VCaP (cell line): ENCODE measurements around the gene SLC11A2.

Experiments used
- H3K27ac ChIP-seq: fragments of 450-650 bp; 2 replicates; pipeline ENCODE4 v1.5.1; 2017
- TF ChIP-seq, protein P1 (sequence below): fragments of 450-650 bp; conservative IDR thresholded peaks from 2 replicates; pipeline ENCODE4 v1.5.1; 2017; ENCODE audit warnings: mild to moderate bottlenecking, moderate library complexity

SLC11A2 gene

DNA sequence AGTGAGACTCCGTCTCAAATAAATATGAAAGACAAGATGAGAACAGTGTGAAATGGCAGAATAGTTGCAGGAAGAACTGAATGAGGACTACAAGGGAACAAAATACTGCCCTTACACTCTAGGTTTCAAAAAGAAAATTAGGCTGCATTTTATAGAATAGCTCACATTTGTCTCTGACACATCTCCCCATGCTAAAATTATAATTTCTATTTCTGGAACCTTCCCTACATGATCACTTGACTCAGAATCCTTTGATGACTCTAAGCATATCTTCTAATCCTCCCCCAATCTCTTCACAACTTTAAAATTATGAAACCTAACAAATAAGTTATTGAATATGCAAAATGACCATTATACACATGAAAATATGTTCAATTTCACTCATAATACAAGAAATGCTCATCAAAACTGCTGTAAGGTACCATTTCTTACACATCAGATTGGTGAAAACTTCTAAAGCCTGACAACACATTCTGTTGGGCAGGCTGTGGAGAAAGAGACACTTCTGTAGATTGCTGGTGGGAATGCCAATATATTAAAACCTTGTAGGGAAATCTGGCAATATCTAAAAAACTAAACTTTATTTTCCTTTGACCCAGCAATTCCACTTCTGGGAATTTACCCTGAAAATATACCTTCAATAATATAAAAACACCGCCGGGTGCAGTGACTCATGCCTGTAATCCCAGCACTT, 78.1 kb downstream of the SLC11A2 start:
- H3K27ac ChIP-seq = no peak overlapping the region
- TF ChIP-seq, protein P1, sequence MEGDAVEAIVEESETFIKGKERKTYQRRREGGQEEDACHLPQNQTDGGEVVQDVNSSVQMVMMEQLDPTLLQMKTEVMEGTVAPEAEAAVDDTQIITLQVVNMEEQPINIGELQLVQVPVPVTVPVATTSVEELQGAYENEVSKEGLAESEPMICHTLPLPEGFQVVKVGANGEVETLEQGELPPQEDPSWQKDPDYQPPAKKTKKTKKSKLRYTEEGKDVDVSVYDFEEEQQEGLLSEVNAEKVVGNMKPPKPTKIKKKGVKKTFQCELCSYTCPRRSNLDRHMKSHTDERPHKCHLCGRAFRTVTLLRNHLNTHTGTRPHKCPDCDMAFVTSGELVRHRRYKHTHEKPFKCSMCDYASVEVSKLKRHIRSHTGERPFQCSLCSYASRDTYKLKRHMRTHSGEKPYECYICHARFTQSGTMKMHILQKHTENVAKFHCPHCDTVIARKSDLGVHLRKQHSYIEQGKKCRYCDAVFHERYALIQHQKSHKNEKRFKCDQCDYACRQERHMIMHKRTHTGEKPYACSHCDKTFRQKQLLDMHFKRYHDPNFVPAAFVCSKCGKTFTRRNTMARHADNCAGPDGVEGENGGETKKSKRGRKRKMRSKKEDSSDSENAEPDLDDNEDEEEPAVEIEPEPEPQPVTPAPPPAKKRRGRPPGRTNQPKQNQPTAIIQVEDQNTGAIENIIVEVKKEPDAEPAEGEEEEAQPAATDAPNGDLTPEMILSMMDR = no peak

DNA sequence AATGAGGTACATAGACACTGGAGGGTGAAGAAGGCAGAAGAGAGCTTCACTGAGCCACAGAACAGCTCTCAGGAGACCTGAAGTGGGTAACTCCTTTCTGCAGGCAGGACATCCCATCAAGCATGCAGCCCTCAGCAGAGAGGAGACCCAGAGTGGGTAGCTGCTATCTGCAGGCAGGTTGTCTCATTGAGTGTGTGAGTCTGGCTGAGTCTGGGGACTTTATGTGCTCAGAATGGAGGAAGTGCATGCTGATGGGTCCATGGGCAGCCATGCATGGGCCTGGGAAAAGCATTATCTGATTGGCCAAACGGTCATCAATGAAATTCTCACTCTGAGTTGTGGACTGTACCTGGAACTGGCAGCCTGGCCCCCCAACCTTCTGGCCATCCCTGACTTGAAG, 88.5 kb downstream of the SLC11A2 start:
- no peak overlapping the region for H3K27ac ChIP-seq
- TF ChIP-seq, protein P1 = no peak

DNA sequence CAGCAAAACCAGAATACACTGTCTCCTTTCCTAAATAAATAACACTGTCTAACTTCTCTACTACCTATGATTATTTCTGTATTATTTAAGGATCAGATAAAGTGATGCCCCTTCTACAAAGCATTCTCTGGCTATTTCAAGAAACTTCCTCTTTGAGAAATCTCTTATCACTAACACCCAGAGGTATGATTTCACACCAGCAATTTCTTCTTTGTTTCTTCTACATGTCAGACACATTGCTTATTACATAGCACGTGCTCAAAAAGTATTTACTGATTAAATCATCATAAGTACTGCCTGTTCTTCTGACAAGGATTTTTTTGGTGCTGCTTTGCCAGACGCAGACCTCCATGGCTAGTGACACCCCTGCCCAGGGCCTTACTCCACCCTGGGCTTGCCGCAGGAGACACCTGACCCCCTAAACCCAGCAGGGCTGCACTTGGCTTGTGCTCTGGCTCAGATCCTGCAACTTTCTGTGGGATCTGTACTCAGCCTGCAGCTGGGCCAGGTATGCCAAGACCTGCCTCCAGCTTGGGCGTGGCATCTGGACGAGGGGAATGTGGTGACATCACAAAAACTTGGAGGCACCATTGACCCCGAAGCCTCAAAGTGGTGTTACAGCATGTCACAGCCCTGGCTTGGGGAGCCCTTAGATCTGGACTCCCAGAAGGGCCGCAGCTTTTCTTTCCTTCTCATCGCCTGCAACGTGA, 89.2 kb downstream of the SLC11A2 start:
- H3K27ac ChIP-seq = no peak overlapping the region
- TF ChIP-seq, protein P1 = no peak

DNA sequence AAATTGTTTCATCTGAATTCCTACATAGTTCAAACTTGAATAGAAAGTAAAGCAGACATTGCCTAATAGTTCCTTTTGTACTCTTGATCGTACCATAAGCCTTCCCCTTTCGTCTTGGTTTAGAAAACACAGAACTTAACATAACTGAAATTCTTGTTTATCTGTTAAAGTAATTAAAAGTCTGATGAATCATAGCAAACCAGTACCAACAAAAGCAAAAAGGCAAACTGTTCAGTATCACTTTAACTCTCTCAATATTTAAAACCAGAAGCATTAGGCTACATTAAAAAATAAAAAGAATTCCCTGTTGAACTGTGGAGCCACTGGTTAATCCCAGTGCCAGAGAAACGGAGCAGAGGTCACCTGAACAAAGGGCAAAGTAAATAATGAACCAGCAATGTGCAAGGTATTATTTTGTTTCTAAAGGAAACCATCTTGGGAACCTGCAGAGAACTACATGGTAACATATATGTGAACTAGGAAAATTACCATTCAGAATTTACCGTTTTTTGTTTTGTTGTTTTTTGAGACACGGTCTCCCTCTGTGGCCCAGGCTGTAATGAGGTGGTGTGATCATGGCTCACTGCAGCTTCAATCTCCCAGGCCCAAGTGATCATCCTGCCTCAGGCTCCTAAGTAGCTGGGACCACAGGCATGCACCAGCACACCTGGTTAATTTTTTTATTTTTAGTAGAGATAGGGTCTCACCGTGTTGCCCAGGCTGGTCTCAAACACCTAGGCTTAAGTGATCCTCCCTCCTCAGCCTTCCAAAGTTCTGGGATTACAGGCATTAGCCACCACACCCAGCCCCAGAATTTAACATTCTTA, 91.0 kb downstream of the SLC11A2 start:
- H3K27ac ChIP-seq = no peak overlapping the region
- TF ChIP-seq, protein P1 = no peak

DNA sequence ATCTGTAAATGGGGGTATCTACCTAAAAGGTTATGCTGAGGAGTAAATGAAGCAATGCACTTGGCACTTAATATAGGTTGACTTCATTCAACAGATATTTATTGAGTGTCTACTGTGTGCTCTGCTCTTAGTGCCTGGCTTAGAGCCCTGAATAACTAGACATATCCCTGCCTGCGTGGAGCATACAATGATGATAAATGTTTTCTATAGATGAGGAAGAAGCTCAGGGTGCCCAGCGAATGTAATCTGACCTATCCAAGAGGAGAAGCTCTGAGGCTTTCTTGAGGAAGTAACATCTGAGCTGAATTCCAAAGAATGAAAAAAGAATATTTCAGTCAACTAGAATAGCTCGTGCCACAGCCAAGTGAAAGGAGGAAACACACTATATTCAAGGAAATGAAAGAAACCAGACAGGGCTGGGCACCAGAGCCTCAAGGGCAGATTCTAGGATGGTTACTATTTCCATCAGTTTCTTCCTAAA, 91.8 kb downstream of the SLC11A2 start:
- H3K27ac ChIP-seq = no peak overlapping the region
- TF ChIP-seq, protein P1 = no peak

DNA sequence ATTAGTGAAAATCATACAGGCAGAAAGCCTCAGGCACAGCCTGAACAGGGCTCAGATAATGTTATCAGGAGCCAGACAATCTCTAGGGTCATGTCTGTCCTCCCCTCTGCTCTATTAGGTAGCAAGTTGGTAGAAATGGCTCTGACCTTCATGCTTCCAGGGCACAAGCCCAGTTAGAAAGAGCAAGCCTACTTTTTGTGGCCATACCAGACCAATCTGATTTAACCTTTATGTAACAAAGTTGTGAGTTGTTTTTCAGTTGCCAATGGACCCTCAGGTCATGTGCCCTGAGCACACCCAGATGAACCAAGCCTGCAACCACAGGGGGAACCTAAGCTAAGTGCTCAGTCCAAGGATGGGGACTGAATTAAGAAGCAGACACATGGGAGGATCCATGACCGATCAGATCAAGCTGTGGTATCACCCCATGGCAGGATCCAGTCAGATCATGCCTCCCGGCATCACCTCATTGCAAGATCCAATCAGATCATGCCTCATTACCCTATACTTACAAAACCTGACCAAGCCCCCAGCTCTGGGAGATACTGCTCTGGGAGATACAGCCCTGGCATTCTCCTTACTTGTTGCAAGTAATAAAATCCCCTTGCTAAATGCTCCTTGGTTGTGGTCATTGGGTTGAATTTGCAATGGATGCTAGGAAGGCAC, 92.6 kb downstream of the SLC11A2 start:
- H3K27ac ChIP-seq = no peak overlapping the region
- TF ChIP-seq, protein P1 = no peak
